HG03103 (cell line): ENCODE results near the gene TNK2.

Source experiments
- ATAC-seq: cut with Tn5 transposase; IDR thresholded peaks from one replicate; pipeline ENCODE4 v1.9.1; 2021; ENCODE audit warnings: low read depth; ENCODE audit not compliant: unreplicated experiment

Gene TNK2

GRCh38 chr3:195854628-195855294, 53.6 kb downstream of the TNK2 start:
- ATAC-seq: no peak

- no peak for ATAC-seq
These were observed 54.4 kb downstream of the TNK2 start for GRCh38 chr3:195853996-195854395.

DNA sequence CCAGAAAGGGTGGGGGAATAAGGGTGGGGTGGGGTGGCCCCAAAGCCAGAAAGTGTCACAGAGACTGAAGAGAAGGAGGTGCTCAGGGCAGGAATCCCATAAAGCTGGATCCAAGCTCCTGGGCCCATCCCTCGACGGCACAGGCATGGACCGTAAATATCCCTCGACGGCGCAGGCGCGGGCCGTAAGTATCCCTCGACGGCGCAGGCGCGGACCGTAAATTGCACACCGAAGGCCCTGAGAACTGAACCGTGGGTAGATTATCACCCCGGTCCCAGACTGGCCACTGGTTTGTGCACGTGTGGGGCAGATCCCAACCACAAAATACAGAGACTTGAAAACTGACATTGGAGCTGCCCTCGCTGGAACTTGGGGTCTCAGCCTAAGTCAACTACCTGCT, 55.3 kb downstream of the TNK2 start:
- ATAC-seq: no peak

DNA sequence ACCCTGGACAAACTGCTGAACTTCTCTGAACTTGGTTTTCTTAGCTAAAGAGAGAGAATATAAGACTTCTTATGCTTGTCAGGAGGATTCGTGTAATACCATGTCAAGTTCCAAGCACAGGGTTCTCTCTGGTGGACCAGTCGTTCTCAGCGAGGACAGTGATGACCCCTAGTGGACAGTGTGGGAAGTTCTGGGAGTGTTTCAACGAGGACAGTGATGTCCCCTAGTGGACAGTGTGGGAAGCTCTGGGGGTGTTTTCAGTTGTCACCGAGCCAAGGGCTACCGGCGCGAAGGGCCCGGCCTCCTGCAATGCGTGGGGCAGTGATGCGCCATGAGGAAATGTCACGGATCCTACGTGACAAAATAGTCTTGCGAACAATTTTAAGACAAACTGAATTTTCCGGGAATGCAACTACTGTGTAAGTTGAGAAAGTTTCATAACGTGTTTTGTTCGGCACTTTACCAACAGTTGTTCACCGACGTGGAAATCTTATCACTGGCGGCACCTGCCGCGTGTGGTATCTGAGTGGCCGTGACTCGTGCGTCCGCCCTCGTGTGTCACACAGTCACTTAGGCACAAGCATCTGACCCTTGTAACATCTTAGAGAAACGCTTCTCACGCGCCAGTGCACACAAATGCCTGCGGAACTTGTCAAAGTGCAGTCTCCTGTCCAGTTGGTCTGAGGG, 57.4 kb downstream of the TNK2 start:
- ATAC-seq: peak; percentile 81

DNA sequence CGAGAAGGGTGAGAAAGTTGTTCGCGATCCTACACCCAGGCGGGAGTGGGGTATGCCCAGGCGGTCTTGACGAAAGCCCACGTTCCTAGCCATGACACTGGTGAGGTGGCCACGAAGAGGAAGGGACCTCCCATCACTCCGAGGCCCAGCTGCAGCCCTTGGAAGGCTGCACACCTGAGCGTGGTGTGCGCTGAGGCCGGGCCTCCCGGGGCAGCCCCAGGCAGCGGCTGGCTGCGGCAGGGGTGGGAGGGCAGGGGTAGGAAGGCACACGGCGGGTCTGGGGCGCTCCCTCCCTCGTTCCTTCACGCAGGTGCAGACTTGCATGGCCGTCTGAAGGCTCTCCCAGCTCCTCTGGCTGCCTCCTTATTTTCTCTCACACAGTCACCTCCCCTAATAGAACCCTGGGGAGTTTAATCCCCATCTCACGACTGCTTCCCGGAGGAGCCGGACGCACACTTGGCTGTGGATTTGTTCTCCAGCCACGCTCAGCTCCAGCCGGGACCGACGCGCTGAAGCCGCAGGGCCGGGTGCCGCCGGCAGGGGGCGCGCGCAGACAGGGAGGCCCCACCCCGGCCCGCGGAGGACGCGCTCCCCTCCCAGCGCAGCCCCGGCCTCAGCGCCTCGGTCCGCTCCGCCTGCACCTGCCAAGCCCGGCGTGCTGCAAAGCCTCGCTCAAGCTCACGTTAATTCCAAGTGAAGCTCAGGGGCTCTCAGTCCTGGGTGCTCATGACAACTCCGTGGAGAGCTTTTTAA, 58.9 kb downstream of the TNK2 start:
- ATAC-seq: no peak

DNA sequence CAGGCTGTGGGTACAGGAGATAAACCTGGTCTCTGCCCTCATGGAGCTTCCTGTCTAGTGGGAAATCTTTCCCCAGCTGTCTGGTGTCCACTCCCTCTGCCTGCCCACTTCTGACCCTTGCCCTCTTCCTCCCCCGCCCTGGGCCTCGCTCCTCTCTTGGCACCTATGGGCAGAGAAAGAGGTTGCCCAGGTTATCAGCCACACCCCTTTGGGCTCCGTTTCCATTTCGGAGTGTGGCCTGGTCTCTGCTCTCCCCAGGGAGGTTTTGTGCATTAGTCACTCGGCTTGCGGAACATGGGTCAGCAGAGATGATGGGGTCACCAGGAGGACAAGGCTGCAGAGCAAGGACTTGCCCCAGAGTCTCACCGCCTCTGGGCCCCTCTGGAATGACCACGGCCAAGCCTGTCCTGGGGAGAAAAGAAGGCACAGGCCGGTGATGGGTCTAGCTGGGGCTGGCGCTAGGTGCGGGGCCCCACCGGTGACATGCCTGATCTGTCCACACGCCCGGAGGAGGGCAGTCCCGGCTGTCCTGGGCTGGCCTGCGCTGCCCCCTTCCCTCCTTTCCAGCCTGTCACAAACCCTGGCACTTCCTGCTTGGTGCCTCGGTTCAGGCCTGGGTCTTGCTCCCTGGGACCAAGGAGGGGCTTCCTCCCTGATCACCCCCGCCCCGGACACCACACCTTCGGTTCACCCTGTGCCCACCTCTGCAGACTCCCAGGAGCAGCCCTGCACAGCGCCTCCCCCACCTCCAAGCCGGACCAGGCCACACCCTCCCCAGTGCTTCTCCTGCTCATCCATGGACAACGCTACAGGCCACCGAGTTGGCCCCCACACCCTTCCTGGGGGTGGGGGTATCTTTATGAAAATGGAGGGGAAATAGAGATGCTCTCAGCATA, 61.0 kb downstream of the TNK2 start:
- ATAC-seq: no peak

GRCh38 chr3:195845483-195845882, 62.9 kb downstream of the TNK2 start:
- no peak for ATAC-seq

GRCh38 chr3:195844671-195845218, 63.6 kb downstream of the TNK2 start:
- ATAC-seq: no peak

- no peak for ATAC-seq
These were observed 68.9 kb downstream of the TNK2 start for GRCh38 chr3:195839260-195840010.

- ATAC-seq: no peak
These were observed 69.6 kb downstream of the TNK2 start for GRCh38 chr3:195838714-195839113.

DNA sequence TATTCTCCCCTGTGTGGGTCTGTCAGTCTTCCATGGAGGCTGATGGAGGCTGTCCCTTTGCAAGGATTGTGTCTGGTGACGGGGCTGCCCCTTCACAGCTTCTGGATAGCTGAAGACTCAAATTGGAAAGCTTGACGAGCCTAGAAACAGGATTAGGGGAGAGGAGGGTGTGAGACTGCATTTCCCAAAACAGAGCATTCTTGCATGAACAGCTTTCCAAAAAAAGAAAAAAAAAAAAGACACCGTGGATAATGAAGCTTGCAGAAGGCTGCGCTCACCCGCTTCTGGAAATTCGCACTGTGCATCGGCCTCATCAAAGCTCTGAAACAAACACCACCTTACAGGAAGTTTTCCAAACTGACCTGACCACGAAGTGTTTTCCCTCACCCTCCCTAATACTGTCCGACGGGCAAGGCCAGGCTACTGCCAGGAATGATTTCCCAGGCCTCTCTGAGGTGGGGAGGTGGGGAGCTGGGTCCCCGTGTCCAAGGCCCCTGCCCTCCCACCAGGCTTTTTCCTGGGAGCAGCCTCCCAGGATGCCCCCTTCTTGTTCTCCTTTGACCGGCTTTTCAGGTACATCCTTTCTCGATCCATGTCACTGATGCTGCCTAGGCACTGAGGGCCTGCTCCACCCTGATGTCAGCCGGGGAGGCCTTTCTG, 71.7 kb downstream of the TNK2 start:
- ATAC-seq: no peak

- no peak for ATAC-seq
These were observed 72.6 kb downstream of the TNK2 start for GRCh38 chr3:195835791-195836190.

DNA sequence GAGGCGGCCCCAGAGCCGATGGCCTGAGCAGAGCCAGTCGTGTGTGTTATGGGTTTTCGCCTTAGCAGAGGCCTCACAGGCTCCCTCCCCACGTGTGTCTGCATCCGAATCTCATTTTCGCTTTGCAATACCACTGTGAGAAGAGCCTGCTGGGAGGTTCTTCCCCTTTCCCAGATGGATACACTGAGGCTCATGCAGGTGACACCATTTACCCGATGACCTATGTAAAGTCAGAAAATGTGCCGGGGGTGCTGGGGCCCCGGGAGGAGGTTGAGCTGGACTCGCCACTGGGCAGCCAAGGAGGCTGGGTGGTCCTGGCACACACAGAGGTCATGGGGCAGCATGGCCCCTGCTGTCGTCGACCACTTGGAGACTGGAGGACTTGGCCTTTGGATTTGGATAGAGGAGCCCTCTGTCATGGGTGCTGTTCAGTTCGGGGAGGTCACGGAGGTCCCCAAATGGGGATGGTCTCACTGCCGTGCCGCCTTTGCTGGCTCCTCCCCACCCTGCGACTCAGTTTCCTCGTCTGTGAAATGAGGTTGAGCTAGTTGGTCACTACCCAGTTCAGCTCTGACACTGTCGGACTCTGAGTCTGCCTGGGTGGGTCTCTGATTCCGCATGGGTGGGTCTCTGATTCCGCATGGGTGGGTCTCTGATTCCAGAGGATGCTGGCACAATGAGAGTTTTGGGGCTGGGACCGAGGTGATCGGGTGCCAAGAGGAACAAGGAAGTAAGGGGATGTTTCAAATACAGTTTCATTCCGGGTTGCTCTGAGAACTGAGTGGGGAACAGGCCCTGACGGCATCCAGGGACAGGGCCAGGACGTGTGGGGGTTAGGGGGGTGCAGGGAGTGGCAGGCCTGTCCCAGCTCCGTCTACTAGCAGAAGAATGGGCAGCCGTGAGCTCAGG, 73.4 kb downstream of the TNK2 start:
- no peak for ATAC-seq

- ATAC-seq: no peak
These were observed 78.5 kb downstream of the TNK2 start for GRCh38 chr3:195829897-195830254.

DNA sequence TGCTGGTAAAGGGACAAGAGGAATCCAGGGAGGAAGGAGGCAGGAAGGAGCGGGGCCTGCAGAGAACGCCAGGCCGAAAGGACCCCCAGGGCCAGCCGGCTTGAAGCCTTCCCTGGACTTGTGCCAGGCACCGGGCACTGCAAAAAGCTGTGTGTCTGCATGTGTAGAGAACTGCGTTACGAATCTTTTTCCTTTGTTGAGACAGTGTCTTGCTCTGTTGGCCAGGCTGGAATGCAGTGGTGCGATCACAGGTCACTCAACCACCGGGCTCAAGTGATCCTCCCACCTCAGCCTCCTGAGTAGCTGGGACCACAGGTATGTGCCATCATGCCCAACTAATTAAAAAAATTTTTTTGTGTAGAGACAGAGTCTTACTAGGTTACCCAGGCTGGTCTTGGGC, 79.6 kb downstream of the TNK2 start:
- ATAC-seq: no peak

DNA sequence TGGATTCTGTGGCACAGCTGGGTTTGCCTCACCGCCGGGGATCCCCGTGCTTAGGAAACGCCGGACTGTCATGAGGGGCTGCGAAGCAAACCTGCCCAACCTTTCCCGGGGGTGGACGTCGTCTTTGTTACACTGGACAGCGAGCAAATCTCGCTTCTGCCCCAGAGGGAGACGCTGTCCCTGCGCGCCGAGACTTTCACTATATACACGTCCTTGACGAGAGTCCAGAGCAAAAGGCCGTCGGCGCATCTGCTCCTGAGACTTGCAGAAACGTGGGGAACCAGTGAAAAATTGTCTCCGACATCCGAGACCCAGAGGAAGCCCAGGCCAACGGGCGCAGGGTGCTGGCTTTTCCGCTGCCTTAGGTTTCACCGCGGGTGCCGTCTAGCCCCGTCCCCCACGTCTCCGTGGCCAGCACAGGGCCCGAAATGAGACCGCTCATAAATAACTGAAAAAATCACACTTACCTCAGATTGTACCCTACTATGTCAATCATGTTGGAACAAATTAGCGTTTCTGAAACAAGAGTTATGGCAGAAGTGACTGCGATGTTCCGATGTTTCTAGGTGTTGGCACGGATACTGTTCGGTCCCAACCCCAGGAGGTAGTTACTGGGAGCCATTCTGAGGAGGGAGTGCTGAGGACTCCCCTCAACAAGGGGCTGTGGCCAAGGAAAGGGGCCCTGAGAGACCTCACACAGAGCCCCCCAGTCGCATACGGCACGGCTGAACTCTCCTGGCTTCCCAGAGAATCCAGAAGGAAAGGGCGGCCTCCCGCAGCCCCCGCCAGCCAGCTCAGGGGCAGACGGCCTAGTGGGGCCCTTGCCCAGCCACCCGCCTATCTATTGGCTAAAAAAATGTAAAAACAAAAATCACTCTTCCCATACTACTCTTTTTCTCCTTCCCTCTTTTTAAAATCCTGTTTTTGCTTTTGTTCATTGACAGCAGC, 82.2 kb downstream of the TNK2 start:
- ATAC-seq: no peak

GRCh38 chr3:195825191-195825588, 83.2 kb downstream of the TNK2 start:
- ATAC-seq: no peak
